Measurements from ENCODE around the gene CDK5RAP1.
A peak's percentile ranks its signal among the peaks of the same experiment; 100 is the strongest.
"Not testable (repeated sequence)": the region's sequence is repeated elsewhere in the genome, so short reads cannot be mapped to it uniquely, and the experiment has no call there.

The CDK5RAP1 gene

DNA sequence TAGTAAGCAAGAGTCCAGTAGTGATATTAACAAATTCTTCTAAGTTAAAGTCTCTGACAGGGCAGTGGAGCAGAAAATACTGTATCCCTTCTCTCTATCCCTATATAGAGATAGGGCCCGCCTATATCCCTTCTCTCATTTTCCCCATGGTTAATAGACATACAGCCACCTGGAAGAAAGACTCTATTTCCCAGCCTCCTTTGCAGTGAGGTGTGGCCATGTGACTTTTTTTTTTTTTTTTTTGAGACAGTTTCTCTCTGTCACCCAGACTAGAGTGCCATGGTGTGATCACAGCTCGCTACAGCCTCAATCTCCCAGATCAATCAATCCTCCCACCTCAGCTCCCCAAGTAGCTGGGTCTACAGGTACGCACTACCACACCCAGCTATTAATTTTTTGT is 16.7 kb upstream of the CDK5RAP1 start:
- DNase-seq = no peak

DNA sequence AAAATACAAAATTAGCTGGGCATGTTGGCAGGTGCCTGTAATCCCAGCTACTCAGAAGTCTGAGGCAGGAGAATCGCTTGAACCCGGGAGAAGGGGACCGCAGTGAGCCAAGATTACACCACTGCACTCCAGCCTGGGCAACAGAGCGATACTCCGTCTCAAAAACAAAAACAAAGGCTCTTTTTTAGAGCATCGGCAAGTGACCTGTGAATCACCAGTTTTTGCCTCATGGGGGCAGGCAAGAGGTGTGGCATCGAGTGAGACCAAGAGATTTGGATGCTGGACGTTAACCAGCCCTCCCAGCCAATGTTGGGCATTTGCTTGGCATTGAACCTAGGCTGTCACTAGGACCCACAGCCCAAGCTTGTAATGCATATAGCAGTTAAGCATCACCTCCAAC is 14.6 kb upstream of the CDK5RAP1 start:
- peak; percentile 21 to 22 for DNase-seq

DNA sequence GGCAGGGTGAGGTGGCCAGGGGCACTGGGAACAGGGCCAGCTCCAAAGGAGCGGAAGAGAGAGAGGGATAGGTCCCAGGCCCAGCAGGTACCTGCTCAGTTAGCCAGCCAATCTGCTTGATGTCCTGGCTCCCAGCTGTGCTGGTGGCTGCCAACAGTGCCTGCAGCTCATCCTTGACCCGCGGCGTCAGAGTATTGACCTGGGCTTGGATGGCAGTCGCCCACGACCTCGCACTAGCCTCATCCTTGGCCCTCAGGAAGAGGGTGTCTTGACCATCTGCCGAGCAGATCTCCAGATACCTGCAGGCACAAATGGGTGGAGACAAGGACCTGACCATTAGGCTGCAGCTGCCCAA is 11.1 kb upstream of the CDK5RAP1 start:
- DNase-seq = no peak

DNA sequence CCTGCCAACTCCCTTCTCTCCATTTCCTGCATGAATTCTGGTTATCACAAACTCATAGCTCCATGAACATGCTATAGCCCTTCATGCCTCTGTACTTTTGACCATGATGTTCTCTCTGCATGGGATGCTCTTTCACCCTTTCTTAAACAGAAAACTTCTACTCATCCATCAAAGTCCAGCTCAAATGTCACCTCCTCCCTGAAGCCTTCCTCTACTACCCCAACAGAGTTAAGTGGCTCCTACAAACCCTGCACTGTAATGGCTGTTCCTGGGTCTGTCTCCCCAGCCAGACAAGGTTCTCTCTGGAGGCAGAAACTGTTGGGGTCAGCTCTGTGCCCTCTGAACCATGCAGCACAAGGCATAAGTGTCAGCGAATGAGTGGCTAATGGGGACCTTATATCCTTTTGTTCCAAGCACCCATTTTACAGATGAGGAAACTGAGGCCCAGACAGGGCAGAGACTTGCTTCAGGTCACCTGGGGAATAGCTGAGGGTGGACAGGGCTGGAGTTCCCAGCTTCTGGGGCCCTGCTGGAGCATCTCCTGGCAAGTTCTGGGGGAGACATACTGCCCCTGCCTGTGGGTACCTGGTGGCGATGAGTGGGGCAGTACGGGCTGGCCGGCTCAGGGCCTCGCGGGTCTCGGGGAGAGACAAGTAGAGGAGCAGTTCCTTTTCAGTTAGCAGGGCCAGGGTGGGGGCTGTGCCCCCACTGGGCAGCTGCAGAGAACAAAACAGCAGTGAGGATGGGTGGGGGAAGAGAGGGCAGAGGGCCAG is 10.6 kb upstream of the CDK5RAP1 start:
- no peak for DNase-seq

DNA sequence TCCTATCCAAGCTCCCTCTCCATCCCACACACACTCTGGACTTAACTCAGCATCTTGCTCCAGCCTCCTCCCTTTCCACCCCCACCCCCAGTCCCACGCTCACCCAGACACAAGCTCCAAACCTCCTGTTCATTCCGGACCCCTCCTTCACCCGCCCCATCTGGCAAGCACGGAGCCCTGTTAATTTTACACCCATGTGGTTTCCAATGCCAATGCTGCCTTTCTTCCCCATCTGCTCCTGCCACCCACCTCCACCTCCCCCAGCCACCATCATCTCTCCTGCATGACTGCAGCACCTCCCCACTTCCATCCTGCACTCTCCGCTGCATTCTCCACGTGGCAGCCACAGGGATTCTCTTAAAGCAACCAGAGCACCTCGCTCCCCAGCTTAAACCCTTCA is 9.9 kb upstream of the CDK5RAP1 start:
- DNase-seq = no peak

DNA sequence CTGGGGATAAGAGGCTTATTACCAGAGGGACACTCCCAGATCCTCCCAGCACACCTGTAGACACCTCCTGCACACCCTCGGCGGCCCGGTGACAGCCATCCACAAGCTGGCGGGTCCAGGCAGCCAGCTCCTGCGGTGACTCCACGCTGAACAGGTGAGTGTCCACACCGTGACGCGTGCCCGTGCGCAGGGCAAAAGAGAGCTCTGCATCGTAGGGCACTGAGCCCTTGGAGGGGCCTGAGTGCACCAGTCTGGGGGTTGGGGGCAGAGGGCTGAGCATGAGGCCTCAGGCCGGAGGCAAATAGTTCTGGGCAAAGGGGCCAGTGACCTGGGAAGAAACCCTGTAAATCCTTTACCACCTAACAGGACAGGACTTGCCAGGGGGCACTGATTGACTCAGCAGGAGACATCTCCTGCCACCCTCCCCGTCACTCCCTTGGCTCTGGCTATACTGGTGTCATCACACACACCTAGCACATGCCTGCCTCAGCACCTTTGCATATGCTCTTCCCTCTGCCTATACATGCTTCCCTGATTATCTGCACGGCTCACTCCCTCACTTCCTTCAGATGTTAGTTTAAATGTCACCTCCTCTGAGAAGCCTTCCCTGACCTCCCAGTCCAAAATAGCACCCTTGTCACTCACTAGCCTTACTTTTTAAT is 8.9 kb upstream of the CDK5RAP1 start:
- DNase-seq = no peak

DNA sequence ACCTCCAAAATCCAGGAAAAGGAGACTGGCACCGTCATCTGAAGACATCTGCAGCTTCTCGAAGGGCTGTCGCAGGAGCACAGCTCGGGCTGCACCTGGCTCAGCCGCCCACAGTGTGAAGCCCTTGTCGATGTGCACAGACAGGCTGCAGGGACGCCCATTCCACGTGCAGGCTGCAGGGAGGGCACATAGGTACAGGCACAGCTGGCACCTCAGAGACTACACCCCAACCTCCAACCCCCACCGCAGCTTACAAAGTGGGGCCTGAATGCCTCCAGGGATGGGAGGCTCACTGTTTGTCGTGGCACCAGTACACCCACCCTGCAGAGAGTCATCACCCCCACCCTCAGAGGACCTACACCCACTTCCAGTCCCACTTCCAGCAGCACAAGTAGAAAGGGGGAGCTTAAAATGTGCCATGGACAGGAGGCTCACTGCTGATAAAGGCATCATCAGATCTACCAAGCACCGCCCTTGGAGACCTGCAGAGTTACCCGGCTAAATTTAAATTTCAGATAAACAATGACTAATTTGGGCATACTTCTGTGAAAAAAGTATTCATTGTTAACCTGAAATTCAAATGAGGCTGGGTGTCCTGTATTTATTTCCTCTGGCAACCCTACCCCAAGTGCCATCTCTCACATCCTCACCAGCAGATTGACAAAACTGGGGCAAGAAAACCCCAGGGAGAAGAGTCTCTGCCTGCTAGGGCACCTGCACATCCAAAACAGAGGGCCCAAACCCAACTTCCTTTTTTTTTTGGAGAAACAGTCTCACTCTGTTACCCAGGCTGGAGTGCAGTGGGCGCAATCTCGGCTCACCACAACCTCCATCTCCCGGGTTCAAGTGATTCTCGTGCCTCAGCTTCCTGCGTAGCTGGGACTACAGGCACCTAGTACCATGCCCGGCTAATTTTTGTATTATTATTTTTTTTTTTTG is 7.7 kb upstream of the CDK5RAP1 start:
- DNase-seq = no peak

DNA sequence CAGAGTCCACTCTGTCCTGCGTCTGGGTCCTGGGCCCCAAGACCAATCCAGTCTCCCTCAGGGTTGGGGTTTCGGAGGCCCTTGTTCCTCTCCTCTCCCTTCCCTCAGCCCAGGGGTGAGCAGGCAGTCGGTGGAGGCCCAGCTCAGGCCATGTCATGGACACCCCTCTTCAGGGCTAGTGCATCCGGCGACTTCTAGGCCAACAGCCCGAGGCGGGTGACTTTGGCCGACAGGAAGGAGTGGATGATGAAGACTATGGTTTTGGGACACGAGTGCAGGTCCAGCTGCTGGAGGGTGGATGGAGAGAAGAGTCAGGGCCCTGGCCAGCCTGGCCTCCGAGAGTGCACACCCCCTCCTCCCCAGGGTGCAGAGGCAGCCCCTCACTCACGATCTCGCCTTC is 7.0 kb upstream of the CDK5RAP1 start:
- no peak for DNase-seq

DNA sequence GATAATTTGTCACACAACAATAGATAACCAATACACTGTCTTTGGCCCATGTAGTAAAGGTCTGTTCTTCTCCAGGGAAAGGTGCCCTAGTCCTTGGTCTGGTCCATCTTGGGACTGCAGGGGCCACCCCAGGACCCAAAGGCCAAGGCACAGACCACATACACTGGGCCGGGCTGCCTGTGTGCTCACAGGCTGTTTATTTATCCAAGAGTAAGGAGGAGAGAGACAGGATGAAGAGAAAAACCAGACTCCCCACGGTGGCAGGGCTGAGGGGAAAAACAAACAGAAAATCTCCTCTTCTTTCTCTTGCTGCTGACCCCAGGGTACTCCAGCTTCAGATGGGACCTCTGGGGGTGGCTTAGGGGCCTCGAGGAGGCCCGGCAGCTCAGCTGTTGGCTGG is 6.5 kb upstream of the CDK5RAP1 start:
- DNase-seq = no peak

DNA sequence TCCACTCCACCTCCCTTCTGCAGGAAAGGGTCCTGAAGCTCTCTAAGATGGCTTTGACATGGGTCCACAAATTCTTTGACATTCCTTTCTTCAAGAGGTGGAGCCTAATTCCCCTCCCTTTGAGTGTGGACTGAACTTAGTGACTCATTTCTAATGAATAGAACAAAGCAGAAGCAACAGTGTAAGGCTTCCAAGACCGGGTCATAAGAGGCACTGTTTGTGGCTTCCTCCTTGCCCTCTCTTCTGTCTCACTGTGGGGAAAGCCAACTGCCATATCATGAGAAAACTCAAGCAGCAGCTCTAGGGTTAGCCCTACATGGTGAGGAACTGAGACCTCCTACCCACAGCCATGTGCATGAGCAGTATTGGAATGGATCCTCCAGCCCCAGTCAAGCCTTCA is 5.9 kb upstream of the CDK5RAP1 start:
- DNase-seq = no peak

DNA sequence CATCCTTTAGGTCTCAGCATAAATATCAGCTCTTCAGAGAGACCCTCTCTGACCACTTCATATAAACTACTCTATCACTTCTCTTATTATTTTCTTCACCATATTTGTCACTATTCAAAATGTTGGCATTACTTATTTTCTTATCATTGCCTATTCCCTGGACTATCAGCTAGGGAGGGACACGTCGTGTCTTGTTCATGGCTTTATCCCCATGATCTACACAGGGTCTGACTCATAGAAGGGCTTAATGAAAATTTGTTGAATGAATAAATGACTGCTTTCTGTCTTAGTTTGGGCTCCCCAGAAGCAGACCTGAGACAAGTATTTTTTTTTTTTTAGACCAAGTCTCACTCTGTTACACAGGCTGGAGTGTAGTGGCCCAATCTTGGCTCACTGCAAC is 3.0 kb upstream of the CDK5RAP1 start:
- no peak for DNase-seq

DNA sequence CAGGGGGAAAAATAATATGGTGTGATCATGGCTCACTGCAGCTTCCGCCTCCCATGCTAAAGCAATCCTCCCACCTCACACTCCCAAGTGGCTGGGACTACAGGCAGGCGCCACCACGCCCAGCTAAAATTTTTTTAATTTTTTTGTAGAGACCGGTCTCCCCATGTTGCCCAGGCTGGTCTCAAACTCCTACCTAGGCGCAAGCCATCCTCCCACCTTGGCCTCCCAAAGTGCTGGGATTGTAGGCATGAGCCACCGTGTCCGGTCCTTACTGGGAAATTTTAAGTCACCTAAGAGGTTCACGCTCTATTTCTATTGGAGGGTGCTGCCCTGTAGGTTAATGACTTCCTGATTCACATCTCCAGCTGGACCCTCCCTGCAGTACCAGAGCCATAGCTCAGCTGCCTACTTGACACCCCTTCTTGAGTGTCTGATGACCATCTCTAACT is 626 bp upstream of the CDK5RAP1 start:
- peak in 1 of 2 experiments; percentile 3 for DNase-seq

DNA sequence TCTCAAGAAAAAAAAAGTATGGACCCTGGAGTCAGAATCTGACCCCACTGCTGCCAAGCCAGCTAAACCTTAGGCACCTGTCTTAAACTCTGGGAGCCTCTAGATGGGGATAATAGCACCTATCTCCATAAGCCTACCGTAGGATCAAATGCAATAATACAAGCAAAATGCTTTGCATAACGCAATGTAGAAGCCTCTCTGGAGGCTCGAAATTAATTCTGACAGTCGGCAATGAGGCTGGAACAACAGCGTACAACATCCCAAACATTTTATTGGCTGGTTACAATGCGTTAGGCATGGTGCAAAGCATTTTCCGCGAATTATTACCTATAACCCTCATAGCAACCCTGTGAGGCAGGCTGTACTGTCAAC is 521 bp downstream of the CDK5RAP1 start:
- DNase-seq = no peak

DNA sequence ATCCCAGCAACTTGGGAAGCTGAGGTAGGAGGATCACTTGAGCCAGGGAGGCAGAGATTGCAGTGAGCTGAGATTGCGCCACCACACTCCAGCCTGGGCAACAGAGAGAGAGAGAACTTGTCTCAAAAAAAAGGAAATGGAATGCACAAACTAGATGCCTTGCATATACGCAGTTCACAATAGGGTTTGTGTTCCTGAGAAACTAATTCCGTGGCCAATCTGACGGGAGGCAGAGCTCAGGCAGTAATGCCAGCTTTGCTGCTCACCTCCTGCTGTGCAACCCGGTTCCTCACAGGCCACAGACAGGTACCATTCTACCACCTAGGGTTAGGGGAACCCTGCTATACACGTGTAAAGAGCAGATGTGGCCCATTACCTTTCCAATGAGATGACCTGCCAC is 1.4 kb downstream of the CDK5RAP1 start:
- no peak for DNase-seq

DNA sequence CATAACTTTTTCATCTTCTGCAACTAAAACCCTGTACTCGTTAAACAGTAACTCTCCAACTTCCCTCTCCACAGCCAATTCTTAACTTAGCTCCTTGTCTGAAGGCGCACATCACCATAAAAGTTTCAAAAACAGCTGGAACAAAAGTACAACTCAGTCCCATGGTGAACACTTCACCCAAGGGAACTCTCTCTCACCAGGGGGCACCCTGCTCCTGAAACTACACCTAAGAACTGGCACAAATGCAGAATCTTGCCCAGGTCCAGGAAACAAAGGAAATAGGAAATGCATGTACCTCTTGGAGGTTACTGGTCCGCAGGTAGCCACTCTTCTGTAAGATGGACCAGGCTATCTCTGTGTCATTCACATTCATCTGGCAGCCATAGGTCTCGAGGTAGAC is 6.6 kb downstream of the CDK5RAP1 start:
- no peak for DNase-seq

DNA sequence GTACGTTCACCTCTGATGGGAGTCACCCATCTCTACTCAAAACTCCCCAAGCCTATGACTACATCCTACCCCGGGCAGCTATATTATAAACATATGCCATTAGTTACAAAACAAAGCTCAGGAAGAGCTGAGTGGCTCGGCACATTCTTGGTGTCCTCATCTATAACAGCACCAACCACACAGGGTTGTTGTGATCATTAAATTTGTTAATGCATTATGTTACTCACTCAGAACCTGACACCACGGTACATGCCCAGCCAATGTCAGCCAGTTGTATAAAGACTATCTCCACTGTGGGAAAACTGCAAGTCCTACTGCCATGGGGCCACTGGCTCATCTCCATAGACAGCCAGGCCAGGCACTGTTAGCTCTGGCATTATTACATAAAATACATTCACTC is 7.7 kb downstream of the CDK5RAP1 start:
- no peak for DNase-seq

DNA sequence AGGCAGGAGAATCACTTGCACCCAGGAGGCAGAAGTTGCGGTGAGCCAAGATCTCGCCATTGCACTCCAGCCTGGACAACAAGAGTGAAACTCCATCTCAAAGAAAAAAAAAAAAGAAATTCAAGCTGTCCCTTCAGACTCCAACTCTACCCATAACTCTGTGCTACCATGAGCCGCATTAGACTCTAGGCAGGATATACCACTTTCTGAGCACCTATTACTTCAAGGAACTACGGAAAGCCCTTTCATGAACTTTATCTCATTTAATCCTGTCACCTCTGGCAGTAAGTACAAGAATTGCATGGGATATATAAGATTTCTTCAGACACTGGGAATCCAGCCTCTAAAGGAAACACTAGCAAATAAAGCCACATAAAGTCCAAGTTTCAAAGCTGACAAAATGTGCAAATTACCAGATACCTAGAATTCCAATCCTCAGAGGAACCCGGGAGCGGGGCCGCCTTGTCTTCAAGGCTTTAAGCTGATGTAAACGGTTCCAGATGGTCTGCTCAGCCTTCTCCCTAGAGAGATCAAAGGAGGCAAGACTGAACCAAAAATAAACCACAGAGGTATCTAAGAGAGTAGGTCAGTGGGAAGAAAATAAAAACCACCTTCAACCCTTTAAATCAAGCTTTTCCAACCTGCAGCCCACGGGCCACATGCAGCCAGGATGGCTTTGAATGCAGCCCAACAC is 9.4 kb downstream of the CDK5RAP1 start:
- DNase-seq = no peak

DNA sequence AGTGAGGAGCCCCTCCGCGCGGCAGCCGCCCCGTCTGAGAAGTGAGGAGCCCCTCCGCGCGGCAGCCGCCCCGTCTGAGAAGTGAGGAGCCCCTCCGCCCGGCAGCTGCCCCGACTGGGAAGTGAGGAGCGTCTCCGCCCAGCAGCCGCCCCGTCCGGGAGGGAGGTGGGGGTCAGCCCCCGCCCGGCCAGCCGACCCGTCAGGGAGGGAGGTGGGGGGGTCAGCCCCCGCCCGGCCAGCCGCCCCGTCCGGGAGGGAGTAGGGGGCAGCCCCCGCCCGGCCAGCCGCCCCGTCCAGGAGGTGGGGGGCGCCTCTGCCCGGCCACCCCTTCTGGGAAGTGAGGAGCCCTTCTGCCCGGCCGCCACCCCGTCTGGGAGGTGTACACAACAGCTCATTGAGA is 12.0 kb downstream of the CDK5RAP1 start:
- DNase-seq = not testable (repeated sequence)

DNA sequence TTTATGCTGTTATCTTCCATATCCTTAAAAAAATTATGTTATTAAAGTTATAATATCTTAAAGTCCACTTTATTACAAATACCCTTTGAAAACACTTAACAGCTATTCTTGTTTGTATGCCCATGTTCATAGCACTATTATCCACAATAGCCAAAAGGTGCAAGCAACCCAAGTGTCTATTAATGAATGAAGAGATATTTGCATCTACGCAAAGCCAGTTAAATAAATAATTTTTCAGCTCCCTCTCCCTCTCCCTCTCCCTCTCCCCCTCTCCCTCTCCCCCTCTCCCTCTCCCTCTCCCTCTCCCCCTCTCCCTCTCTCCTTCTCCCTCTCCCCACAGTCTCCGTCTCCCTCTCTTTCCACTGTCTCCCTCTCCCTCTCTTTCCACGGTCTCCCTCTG is 13.1 kb downstream of the CDK5RAP1 start:
- no peak for DNase-seq

DNA sequence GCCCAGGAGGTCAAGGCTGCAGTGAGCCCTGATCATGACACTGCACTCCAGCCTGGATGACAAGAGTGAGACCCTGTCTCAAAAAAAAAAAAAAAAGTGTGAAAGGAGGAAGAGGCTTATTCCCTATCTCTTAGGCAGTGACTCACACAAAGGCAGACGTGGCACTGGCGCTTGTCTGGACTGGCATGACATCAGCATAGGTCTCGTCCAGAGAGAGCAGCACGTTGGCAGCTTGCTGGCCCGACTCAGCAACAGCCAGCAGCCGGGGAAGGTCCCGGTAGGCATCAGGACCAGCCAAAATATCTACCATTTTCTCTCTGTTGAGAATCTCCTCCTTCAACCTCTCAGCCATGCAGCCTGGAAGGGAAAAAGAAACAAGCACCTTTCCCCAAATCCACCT is 14.1 kb downstream of the CDK5RAP1 start:
- no peak for DNase-seq

DNA sequence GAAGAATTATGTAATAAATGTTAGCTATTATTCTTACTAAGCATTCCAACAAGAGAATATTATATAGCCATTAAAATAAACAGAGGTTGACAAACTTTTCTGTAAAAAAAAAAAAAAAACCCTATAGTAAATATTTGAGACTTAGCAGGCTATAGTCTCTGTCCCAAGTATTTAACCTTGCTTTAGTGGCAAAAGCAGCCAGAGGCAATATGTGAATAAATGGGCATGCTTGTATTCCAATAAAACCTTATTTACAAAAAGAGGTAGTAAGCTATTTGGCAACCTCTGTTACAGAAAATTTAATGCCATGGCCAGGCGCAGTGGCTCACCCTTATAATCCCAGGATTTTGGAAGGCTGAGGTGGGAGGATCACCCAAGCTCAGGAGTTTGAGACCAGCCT is 14.6 kb downstream of the CDK5RAP1 start:
- no peak for DNase-seq

DNA sequence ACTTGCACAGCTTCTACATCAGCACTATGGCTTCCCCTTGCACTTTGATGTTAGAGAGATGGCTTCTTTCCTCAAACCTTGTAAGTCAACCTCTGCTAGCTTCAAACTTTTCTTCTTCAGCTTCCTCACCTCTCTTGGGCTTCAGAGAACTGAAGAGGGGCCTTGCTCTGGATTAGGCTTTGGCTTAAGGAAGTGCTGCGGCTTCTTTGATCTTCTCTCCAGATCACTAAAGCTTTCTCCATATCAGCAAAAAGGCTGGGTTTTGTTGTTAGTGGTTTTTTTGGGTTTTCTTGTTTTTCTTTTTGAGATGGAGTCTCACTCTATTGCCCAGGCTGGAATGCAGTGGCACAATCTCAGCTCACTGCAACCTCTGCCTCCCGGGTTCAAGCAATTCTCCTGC is 24.0 kb downstream of the CDK5RAP1 start:
- no peak for DNase-seq

All from SHP77 (cell line).